Dermis microvascular lymphatic vessel endothelial cell (primary cell): ENCODE results near the gene FAM168A. TPM values are rescaled to one million over a fixed set of nuclear protein-coding genes. Genes with fewer than 3 reads are reported as not detected.

ENCODE experiments used
- DNase-seq, 2 donors: peaks; one replicate each; pipeline versions ENCODE4 v3.0.0 to v3.0.0-alpha.2; 2010; ENCODE audit warnings: low read depth in 2 of 2
- total RNA-seq: library from RNA; depleted of rRNA; stranded (reverse); fragments of >200 nt; gene quantifications from 2 replicates; pipeline ENCODE4 v1.2.1, GENCODE V29; 2014

The FAM168A gene
- total RNA-seq, 1 donor from 2014 or later, result 8.0 TPM

DNA sequence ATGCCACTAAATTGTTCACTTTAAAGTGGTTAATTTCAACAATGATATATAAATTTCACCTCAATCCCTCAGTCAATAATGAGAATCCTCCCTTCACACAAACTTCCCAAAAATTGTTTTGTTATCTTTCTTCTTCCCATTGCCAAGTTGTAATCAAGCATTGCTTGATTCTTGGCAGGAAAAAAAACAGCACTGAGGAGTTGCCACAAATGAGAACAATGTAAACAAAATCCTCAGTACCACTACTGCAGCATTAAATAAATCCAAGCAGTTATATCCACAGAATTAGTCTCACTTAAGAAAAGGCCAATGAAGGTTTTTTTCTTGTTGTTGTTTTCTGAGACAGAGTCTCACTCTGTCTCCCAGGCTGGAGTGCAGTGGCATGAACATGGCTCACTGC, 38.2 kb downstream of the FAM168A start:
- DNase-seq, result no peak

DNA sequence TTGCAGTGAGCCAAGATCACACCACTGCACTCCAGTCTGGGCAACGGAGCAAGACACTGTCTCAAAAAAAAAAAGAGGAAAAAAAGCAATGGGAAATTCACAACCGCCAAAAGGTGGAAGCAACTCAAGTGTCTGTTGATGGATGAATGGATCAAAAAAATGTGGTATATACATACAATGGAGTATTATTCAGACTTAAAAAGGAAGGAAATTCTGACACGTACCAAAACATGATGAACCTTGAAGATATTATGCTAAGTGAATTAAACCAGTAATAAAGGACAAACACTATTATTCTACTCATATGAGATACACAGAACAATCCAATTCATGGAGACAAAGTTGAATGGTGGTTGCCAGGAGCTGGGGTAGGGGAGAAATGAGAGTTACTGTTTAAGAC, 40.9 kb downstream of the FAM168A start:
- peak in 1 of 2 donors; percentile 81 for DNase-seq

DNA sequence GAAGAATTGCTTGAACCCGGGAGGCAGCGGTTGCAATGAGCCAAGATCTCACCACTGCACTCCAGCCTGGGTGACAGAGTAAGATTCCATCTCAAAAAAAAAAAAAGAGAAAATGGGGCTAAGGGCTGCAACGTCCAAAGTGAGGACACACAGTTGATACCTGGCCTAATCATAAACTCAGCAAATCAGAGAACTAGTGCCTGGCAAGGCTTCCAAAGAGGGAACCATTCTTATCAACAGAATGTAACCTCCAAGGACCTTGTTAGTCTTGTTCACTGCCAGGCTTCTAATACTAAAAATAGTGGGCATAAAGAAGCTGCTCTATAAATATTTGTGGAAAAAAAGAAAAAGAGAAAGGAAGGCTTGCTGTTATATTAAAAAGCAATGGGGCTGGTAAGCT, 42.3 kb downstream of the FAM168A start:
- no peak for DNase-seq

DNA sequence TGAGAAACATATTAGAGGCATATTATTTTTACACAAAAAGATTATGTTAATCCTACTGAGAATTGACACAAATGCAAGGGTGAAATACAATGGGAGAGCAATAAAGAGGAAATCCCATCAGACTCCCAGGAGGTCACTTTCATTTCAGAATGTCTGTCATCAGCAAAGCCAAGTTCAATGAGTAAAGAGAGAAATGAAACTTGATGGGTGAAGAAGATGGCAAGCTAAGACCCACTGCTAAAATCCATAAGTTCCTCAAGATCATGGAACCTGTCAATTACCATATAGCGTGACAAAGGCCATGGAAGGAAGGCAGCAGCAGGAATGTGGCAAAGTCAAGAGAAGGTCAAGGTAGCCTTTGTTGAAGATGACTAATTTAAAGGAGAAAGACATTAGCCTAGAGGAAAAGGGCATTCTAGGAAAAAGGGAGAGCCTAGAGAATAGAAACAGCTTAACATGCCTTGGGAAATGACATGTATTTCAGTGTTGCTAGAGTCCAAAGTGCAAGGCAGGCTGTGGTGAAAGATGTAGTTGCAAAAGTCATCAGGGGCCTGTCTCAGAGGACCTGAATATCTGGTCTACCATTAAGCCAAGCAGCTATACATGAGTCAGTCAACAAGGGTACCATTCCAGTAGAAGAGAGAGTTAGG, 43.1 kb downstream of the FAM168A start:
- DNase-seq, result no peak

DNA sequence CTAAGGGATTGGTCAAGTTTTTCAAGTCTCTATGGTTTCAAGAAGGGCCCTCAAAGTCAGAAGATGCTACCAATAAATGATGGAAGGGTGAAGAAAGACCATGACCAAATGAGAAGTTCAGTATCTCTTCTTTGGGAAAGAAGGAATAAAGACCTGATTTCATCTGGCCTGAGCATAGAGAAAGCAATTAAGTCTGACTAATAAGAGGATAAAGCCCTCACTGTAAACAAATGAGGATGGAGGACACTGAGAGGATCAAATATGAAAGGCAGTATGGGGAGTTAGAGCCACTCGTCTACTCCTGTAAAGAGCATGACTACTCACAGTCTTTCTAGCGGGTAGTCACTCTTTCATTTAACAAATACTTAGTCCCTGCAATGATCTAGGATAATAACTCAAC, 44.6 kb downstream of the FAM168A start:
- no peak for DNase-seq

DNA sequence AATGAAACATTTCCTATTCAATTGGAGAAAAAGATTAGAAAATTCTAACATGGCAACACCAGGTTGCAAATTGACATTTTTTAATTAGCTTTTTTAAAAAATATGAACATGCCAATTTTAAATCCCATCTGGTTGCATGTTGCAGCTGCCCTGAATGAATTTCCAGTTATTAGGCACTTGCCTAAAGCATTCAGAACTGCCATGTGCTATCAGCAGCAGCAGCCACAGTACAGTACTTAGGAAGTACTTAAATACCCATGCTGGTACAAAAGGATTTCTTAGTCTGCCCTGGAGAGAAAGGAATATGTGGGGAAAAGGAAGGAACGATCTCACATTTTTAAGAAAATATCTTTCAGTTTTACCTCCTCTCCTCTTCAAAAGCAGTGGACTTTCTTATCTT, 46.2 kb downstream of the FAM168A start:
- DNase-seq, result no peak

DNA sequence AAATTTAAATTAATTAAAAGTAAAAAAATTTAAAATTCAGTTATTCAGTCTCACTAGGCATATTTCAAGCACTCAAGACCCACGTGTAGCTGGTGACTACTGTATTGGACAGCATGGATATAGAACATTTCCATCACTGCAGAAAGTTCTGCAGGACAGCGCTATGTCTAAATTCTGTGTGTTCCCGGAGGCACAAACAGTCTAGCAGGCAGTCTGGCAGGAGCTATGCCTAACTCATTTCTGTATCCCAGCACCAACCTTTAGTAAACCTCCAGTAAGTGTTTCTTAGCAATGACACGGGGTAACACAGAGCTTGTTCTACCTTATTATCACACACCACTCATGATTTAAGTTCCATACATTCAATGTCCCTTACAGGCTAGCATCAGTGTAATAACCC, 48.5 kb downstream of the FAM168A start:
- no peak for DNase-seq

DNA sequence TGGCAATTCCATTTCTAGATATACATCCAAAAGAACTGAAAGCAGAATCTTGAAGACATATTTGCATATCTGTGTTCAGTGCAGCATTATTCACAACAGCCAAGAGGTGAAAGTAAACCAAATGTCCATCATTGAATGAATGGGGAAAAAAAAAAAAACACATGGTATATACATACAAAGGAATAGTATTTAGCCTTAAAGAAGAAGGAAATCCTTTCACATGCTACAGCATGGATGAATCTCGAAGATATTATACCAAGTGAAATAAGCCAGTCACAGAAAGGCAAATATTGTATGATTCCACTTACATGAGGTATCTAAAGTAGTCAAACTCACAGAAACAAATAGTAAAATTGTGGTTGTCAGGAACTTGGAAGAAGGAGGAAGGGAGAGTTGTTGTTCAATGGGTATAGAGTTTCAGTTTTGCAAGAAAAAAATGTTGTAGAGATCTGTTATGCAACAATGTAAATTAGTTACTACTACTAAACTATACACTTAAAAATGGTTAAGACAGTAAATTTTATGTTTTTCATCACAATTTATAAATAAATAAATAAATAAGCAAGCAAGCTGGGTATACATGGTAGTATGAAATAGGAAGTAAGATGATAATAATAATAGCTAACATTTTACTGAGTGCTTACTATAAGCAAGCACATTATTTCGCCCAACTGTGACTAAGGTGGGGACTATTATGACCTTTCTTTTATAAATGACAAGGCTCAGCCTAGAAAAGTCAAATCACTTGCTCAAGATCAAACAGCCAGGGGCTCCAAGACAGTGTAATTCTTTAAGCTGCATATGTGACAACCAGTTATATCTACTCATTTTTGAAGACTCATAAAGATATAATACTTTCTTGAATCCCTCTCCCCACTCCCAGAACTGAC, 50.0 kb downstream of the FAM168A start:
- DNase-seq, result no peak

DNA sequence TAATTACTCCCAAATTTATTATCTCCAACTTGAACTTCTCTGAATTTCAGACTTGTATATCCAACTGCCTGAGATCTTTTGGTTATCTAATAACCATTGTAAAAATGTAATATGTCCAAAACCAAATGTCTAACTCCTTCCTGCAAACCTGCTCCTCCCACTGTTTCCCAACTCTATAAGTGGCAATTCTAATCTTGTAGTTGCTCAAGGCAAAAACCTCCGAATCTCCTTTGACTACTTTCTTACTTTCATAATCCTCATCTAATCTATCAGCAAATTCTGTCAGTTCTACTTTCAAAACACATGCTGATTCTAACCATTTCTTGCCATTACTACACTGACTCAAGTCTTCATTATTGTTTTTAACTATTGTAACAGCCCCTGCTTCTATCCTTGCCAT, 55.7 kb downstream of the FAM168A start:
- no peak for DNase-seq

DNA sequence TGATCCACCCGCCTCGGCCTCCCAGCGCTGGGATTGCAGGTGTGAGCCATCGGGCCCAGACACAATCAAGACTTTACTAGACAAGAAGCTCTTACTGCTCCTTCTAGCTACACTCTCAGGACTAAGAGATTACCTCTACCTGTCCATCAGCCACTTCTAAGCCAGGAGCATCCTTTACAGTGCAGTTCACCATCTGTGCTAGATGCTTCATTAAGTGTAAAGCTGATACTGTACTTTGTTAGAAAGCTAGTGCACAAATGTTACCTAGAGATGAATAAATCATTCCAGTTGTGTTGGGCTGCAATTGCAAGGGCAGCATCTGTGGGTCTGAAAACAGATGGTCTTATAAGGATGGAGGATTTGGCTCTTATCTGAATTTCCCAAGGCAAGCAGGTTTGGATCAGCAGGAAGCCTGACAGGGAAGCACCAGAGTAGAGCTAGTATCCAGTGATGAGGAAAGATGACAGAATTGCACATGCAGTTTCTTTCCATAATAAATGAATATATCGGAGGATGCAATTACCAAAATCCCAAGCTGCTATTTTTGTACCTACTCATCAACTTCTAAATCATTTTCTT, 58.3 kb downstream of the FAM168A start:
- no peak for DNase-seq

DNA sequence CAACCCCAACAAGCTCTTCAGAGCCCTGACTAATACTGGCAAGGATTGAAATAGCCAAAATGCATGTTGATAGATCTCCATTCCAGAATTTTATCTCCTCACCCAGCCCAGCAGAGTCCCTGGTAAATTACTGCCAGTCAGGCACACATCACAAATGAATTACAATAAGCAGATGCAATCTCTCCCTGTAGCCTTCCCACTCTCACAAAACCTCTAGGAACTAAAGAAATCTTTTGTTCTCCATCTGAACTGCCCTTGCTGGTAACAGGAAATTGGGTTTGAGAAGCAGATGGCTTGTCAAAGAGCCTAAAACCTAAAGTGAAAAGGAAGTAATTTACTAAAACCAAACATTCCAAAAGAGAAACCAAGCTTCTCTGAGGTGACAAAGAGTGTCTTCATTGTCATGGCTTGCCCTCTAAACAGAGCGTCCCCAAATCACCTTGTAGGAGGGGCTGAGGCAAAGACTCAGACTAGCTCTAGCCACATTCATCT, 59.5 kb downstream of the FAM168A start:
- DNase-seq, result peak in 1 of 2 donors; percentile 21

DNA sequence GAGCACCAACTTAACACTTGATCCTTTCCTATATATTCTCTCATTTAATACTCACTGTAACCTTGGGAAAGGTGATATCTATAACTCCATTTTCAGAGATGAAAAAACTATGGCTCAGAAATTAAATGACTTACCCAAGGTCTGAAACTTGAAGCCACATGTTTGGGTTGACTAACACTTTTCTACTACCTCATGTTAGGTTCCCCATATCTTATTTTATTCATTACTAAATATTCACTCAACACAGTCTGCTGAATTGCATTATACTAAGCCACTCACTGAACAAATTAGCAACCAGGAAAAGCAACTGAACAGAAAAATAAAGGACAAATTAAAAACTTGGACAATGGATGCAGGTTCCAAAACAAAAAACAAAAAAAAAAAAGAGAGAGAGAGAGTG, 59.9 kb downstream of the FAM168A start:
- no peak for DNase-seq

DNA sequence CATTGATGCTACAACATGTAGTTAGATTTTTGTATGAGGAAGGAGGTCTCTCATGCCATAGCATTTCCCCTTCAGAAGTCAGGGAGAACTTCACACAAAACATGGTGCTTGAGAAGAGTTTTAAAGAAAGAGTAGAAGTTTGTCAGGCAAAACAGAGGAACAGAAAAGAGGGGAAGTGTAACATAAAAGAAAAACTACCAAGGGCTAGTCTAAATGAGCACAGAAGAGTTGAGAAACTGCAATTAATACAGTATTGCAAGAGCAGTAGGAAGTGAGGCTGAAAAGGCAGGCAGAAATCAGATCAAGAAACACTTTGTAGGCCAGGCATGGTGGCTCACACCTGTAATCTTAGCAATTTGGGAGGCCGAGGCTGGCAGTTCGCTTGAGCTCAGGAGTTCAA, 61.0 kb downstream of the FAM168A start:
- no peak for DNase-seq

DNA sequence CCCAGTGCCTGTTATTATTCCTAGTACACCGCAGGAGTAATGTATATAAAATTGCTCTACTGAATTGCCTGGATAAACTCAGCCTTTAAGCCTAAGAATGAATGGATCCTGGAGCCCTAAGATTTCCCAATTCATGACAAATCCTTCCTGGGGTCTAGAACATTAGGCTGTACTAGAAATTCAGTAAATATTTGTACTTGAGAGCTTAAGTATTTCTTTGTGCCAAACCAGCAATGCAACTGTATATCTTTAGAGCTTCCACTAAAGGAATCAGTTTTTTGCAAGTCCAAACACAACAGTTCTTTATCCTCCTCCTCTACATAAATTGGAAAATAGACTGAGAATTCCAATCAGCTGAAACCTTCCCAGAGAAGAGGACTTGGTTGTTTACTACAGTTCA, 65.6 kb downstream of the FAM168A start:
- DNase-seq, result no peak

DNA sequence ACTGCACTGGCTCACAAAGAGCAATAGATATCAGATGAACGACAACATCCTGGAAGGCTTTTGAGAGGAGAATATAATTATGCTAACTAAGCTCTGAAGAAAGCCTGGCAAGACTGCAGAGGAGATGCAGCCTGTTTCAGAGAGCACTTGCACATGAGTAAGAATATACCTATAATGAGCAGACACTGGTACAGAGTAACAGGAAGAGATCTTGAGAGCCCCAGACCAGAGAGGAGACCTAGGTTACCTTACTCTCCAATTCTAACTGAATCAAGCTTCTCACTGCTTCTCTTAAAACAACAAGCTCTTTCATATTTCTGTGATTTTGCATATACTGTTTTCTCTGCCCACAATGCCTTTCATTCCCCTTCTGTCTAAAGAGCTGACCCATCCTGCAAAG, 66.5 kb downstream of the FAM168A start:
- no peak for DNase-seq

DNA sequence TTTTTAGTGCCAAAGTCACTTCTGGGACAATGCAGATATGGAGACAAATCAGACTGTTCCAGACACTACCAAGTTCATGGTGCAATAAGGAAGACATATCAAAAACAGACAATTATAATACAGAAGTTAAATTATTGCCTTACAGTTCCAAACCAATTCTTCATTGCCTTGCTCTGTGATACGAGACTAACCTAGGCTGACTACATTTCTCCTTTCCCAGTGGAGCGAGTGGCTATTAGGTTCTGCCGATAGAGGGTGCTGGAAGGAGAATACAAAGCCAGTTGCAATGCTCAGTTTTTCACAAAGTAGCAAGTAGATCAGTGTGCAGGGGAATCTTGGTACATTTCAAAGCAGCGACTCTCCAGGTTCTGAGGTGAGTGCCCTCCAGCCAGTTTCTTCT, 67.8 kb downstream of the FAM168A start:
- DNase-seq, result no peak

DNA sequence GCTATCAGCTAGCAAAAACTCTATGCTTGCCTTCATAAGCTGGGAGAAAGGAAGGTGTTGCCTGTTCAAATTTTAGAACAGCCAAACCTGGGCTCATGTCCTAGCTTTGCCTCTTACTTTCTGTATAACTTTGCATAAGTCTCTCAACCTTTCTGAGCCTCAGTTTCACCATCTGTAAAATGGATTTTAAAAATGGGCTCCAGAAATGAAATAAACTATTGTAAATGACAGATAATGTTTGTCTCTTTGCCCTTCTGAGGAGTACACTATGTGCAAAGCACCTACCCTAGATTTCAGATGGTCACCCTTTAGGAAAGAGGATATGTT, 68.7 kb downstream of the FAM168A start:
- DNase-seq, result no peak

DNA sequence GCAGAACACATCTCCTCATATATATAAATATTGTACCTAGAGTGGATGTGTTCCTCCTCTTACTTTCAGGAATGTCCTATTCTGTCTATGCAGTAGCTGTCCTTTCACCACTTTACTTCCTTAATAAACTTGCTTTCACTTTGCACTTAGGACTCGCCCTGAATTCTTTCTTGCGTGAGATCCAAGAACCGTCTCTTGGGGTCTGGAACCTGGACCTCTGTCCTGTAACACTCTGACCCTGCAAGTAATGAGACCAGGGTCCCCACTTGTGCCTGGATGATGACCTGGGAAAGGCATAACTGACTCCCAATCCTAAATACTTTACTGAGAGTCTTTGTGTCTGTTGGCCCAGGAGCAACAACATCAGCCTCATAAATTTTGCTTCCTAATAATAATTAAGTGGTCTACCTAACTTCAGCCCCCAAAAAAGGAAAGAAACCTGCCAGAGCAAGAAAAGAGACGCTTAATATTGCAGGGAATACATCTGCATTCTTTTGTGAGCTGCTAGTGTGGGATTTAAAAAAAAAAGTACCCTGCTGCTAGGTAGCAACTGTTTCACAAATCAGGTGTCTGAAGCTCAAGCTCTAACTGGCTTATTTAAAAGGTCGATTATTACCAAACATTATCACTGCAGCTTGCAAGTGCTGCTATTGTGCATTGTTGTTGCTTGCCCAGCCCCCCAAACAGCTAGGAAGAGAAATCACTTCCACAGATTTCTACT, 69.3 kb downstream of the FAM168A start:
- DNase-seq, result no peak

DNA sequence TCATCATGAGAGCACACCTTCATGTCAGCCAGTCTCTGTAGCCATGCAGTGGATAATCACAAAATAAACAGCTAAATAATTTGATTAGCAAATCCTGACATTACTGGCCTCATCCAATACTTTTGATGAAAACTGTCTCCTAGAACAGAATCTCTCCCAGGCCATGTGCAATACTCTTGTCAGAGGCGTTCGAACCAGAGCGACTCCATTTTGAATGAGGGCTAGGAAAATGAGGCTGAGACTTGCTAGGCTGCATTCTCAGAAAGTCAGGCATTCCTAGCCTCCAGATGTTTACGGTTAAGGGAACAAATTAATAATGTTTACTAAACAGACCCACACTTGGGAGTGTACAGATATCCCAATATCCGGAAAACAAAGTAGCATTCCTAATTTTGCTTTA, 69.9 kb downstream of the FAM168A start:
- no peak for DNase-seq

DNA sequence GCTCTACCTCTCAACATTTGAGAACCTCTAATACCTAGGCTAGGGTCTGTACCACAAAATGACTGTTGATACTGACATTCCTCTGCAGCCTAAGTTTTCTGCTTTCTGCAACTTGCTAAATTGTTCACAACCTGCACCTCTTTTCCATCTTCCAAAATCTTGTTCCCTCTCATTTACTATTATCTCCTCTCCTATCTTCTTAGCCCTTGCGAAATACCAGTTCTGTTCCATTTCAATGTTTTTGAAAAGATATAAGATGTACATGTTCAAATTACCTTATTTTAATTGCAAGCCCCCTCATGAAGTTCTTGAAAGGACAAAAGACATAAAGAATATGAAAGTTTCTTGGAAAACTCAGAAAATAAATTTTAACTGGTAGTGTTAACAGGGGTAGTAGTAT, 72.3 kb downstream of the FAM168A start:
- DNase-seq, result no peak

DNA sequence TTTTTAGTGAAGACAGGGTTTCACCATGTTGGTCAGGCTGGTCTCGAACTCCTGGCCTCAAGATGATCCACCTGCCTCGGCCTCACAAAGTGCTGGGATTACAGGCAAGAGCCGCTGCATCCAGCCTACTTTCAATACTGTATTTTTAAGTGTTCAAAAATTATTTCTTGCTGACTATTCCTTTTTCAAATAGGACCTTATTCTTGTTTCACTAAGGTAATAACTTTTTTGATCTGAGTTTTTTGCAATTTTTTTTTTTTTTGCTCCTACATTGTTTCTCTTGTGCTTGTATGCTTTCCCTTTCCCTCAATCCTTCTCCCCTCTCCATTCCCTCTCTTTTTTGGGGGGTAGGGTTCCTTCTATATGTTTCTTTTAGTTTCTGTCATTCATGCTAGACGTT, 73.1 kb downstream of the FAM168A start:
- DNase-seq, result no peak

DNA sequence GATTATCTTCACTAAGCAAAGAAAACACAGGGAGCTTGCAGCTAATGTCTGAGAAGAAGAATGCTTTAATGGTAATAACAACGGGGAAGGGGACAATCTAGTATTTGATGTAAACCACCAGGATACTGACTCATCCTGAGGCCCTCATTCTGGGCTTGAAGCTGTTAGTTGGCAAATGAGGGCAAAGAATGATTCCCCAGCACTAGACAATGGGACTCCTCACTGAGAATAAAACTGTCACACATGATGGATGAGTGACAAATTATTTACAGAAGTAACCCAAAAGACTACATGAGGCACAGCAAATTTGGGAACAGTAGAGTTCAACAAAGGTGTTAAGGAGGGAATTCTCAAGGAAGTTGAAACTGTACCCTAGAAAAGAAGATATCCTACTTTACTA, 76.3 kb downstream of the FAM168A start:
- peak in 1 of 2 donors; percentile 75 for DNase-seq
